ENCODE data around the gene TATDN2. TPM values are rescaled to one million over a fixed set of nuclear protein-coding genes. Genes with fewer than 3 reads are reported as not detected.

Gene TATDN2
- total RNA-seq, 1 experiment from 2014 or later: 14.1 TPM

- Histone ChIP-seq H3K9me3 (ENCODE audit: low read length) (no peaks in the 10 kb centered on the region), H2AFZ (ENCODE audit: low read length) (no peak overlapping the region), H4K20me1 (ENCODE audit: low read length) (no peaks in the 10 kb centered on the region), H3F3A (ENCODE audit: low read length, unreplicated experiment) (no peaks in the 10 kb centered on the region), H3K79me2 (ENCODE audit: low read length) (no peaks in the 10 kb centered on the region), H3K36me3 (ENCODE audit: low read depth, low read length) (peaks cover 8% of the 10 kb centered on the region), H3K27me3 (ENCODE audit: low read length) (no peaks in the 10 kb centered on the region), H3K4me2 (ENCODE audit: low read length) (no peak overlapping the region), H3K9ac (ENCODE audit: low read length) (no peak overlapping the region), H3K4me1 (ENCODE audit: insufficient read depth, low read length) (no peaks in the 10 kb centered on the region), H3K4me3 (ENCODE audit: low read length) (no peak overlapping the region), H3K27ac (ENCODE audit: low read length) (no peak overlapping the region), H3K9me2 (replicated peaks; ENCODE audit: low read length) (no peaks in the 10 kb centered on the region)
- DNase-seq (no peak), ATAC-seq (no peak)
- TF ChIP-seq EZH2phosphoT487 (IDR thresholded peaks at IDR 0.05; ENCODE audit: borderline replicate concordance, low read length) (no peak), EZH2 (IDR thresholded peaks at IDR 0.05; ENCODE audit: low read length, unreplicated experiment) (no peak), CTCF (conservative IDR thresholded peaks at IDR 0.05; ENCODE audit: low read depth, low read length) (no peak)
- CTCF ChIA-PET: interaction anchor here (0.6 kb wide), 1 partner anchor 289 kb away, joined by 3 read pairs; no protein-coding TSS in a partner anchor
- intact Hi-C loops (cut with micrococcal nuclease): no loop called here
- BruUV-seq (replicated peaks): no TSS peak
- POLR2A ChIA-PET (ENCODE audit: unreplicated experiment): no interaction called here
Observed at GRCh38 chr3:10235551-10235950, 12.7 kb upstream of the TATDN2 start.

- POLR2A ChIA-PET (ENCODE audit: unreplicated experiment): no interaction called here
Observed at GRCh38 chr3:10238345-10239183, 9.7 kb upstream of the TATDN2 start.

More at GRCh38 chr3:10238345-10239183, 9.7 kb upstream of the TATDN2 start:
- BruUV-seq (replicated peaks): no TSS peak
- no peak overlapping the region for H3K27ac ChIP-seq (ENCODE audit: low read length)
- H3K79me2 ChIP-seq (ENCODE audit: low read length): no peaks in the 10 kb centered on the region
- no peaks in the 10 kb centered on the region for H3K27me3 ChIP-seq (ENCODE audit: low read length)
- ATAC-seq: no peak
- no peaks in the 10 kb centered on the region for H4K20me1 ChIP-seq (ENCODE audit: low read length)
- no peaks in the 10 kb centered on the region for H3K4me1 ChIP-seq (ENCODE audit: insufficient read depth, low read length)
- H3K36me3 ChIP-seq (ENCODE audit: low read depth, low read length): peaks cover 11% of the 10 kb centered on the region
- no peak overlapping the region for H3K9ac ChIP-seq (ENCODE audit: low read length)
- H3K4me3 ChIP-seq (ENCODE audit: low read length): no peak overlapping the region
- H3F3A ChIP-seq (ENCODE audit: low read length, unreplicated experiment): no peaks in the 10 kb centered on the region
- no peak for TF ChIP-seq EZH2 (IDR thresholded peaks at IDR 0.05; ENCODE audit: low read length, unreplicated experiment)
- TF ChIP-seq CTCF (conservative IDR thresholded peaks at IDR 0.05; ENCODE audit: low read depth, low read length): no peak
- TF ChIP-seq EZH2phosphoT487 (IDR thresholded peaks at IDR 0.05; ENCODE audit: borderline replicate concordance, low read length): no peak
- intact Hi-C loops (cut with micrococcal nuclease): no loop called here
- no peak overlapping the region for H3K4me2 ChIP-seq (ENCODE audit: low read length)
- H3K9me3 ChIP-seq (ENCODE audit: low read length): no peaks in the 10 kb centered on the region
- H3K9me2 ChIP-seq (replicated peaks; ENCODE audit: low read length): no peaks in the 10 kb centered on the region
- DNase-seq: no peak
- H2AFZ ChIP-seq (ENCODE audit: low read length): no peak overlapping the region
- CTCF ChIA-PET: no interaction called here

Measured in PC-3 (cell line).